IPS-NIHi7 (cell line): ENCODE results near the gene TMEM161A.
"Not testable (repeated sequence)": the region's sequence is repeated elsewhere in the genome, so short reads cannot be mapped to it uniquely, and the experiment has no call there.

Source experiments
- DNase-seq: peaks from one replicate; pipeline ENCODE4 v3.0.0; 2012; ENCODE audit warnings: mixed read lengths; ENCODE audit errors: extremely low spot score

TMEM161A gene

DNA sequence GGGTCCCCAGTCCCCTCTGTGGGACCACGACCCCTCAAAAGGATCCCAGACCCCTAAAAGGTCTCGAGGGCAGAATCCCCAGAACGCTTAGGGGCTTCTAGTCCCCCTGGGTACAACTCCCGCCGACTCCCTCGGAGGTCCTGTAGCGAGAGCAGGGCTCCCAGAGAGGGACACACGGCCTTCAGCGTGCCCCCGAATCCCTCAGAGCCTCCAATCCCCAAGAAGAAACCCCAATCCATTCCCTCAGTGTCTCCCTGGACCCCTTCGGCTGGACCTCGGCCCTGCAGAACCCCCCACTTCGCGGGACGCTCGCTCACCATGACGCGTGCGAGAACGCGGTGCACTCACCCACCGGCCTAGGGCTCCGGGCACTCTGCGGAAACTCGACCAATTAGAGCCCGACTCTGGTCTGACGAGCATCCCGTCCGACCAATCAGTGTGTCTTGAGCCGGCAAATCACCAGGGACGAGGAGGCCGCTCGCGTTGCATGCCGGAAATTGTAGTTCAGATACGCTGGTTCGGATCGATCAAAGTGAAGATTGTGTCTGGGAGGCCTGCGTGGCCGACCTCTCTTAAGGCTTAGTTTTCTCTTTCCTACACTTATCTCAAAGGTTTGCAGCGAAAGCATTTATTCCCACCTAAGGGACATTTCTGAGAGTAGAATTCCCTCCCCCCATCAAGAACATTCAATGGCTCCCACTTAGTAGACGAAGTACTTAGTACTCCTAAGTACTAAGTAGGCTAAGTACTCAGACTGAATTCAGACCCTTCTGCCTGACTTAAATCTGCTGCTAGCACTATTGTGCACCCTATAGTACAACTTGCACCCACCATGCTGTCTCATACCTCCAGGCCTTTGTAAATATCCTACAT lies at the start of gene TMEM161A:
TMEM161A (minus strand) TSS at position 370 of the 873 bp plus-strand sequence; CDS start at position 320, 50 bp downstream.
- peak; percentile 99 for DNase-seq

- no peak for DNase-seq
These were observed 48.5 kb upstream of the TMEM161A start for GRCh38 chr19:19186742-19187141.

DNA sequence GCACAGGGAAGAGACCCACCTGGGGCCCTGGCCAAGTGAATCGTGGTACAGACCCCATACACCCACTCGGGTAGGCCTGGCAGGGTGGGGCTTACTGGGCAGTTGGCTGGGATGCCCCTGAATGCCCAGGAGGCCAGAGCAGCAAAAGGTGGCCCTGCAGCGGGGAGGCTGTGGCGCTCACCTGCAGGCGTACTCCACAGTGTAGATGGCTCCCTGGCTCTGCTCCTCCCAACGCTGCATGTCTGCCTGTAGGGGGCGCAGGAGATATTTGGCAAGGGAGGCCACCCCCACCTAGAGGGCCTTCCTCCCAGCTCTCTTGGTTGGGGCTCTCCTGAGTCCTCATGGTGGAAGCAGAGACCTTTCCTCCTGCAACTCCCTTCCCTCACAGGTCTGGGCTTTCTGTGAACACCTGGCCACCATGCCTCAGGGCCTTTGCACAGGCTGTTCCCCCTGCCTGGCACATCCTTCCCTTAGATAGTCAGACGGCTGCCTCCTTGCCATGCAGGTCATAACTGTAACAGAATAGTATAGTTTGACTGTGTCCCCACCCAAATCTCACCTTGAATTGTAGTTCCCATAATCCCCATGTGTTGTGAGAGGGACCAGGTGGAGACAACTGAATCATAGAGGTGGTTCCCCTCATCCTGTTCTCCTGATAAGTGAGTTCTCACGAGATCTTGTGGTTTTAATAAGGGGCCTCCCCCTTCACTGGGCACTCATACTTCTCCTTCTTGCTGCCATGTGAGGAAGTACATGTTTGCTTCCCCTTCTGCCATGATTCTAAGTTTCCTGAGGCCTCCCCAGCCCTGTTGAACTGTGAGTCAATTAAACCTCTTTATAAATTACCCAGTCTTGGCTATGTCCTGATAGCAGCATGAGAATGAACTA lies 47.8 kb upstream of the TMEM161A start:
- DNase-seq = peak; percentile 86

- no peak for DNase-seq
These were observed 43.3 kb upstream of the TMEM161A start for GRCh38 chr19:19181488-19181998.

DNA sequence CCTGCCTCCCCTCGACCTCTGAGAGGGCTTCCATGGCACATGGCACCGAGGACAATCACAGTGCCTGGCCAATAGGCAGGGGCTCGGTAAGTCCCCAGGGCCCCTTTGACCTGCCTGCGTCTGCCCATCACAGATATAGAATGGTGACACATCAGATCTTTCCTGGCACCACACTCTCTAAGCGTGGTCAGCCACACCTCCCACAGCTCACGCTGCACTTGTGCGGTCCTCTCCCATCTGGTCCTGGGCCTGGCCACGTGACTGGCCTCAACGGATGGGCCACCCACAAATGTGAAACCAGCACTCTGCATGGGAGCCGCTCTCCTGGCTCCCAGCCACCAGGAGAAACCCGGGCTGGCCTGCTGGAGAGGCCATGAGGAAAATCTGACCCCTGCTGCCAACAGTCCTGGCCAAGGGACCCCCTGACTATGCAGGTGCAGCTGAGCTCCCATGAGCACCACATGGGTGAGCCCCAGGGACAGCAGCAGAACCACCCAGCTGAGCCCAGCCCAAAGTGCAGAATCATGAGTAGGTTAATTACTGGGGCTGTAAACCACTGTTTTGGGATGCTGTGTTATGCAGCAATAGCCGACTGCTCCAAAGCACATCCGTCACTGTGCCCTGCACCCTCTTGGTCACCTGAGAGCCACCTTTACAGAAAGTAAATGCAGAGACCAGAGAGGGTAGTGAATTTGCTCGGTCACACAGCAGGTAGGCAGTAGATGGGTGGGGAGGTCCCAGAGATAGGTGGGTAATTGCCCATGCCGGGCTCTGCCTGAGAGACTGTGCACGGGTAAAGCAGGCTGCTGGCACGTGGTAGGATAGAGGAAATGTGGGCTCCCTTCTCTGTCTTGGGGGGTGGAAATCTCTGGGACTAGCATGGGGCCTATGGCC lies 41.5 kb upstream of the TMEM161A start:
- no peak for DNase-seq

DNA sequence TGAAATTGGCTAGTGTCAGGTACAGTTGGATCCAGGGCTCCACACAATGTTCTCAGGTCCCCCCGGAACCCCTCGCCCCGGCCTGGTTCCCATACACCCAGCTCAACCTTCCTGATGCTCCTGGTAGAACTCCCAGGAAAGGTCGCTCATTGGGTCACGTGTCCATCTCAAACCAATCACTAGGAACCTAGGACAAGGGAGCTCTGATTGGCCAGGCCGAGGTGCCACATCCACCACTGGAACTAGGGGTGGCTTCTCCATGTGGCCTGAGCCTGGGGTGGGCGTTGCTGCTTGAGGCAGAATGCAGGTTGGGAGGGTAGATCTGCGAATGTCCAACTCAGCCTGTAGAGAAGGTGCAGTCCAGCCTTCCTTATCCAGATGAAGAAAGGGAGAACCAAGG lies 38.7 kb upstream of the TMEM161A start:
- DNase-seq = no peak

DNA sequence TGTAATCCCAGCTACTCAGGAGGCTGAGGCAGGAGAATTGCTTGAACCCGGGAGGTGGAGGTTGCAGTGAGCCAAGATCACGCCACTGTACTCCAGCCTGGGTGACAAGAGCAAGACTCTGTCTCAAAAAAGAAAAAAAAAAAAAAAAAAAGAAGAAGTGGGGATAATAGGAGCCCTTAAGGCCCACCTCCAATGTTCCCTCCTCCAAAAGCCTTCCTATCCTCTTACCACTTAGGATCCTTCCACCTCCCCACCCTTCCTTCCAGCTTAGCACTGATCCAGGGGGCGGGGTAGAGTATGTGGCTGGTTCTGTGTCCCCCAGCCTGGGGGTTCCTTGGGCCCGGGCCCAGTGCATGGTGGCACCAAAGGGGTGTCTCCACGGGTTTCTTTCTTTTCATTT lies 35.0 kb upstream of the TMEM161A start:
- not testable (repeated sequence) for DNase-seq

- no peak for DNase-seq
These were observed 33.7 kb upstream of the TMEM161A start for GRCh38 chr19:19171821-19172532.

DNA sequence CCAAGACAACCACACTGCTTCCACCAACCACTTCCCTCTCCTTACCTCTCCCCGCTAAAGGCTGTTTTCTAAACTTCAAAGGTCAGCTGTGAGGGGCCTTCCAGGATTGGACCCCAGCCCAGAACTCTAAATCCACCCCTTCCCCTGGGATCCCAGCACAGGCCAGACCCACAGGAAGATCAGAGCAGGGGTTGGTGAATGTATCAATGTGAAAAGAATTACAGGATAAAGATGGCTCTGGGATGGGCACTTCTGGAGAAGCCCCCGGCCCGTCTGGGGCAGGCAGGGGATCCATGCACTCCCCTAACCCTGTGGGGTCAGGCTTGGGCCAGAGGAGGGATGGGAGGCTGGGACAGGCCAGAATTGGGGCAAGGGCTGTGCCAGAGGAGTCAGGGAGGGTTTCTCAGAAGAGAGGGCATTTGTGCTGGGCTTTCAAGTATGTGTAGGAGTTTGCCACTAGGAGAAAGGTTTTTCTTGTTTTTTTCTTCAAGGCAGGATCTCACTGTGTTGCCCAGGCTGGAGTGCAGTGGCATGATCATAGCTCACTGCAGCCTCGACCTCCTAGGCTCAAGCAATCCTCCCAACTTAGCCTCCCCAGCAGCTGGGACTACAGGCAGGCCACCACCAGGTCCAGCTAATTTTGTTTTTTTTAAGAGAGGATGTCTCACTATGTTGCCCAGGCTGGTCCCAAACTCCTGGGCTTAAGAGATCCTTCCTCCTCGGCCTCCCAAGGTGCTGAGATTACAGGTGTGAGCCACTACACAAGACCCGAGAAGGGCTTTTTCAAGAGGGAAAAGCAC lies 32.8 kb upstream of the TMEM161A start:
- DNase-seq = no peak

DNA sequence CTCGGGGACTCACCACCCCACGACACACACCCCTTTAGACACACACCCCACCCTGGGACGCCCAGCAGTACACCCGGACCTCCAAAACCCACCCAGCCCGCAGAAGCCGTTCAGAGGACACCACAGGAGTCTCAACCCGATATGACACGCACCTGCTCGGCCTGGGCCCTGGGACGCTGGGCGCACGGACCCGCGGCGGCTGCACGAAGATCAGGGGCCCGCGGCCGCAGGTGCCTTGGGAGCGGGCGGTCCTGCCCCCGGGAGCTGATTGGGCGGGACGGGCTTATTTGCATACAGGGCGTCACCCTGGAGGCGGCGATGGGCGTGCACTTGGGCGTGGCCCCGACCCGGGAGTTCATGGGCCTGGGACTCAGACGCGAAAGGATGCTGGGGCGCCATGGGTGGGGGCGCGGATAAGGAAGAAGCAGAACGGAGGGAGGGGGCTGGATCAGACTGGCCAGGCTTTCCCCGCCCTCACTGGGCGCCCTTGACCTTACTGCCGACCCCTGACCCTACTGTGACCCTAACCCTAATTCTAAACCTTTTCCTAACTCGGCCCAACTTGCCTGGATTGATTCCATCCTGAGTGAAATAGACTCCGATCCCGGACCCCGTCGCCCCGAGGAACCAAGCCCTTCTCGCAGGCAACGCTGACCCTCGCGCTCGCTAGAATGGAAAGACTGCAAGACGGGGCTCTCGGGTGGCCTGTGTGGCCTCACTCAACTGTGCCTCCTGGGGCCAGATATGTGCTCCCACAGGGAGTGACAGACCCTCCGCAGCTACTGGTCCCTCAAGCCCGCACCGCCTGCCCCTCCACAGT lies 32.0 kb upstream of the TMEM161A start, which contains the start of gene MEF2B:
MEF2B (minus strand) TSS at position 211 of the 820 bp plus-strand sequence. CDS start 19,528 bp downstream, outside the sequence.
- DNase-seq = peak; percentile 99

DNA sequence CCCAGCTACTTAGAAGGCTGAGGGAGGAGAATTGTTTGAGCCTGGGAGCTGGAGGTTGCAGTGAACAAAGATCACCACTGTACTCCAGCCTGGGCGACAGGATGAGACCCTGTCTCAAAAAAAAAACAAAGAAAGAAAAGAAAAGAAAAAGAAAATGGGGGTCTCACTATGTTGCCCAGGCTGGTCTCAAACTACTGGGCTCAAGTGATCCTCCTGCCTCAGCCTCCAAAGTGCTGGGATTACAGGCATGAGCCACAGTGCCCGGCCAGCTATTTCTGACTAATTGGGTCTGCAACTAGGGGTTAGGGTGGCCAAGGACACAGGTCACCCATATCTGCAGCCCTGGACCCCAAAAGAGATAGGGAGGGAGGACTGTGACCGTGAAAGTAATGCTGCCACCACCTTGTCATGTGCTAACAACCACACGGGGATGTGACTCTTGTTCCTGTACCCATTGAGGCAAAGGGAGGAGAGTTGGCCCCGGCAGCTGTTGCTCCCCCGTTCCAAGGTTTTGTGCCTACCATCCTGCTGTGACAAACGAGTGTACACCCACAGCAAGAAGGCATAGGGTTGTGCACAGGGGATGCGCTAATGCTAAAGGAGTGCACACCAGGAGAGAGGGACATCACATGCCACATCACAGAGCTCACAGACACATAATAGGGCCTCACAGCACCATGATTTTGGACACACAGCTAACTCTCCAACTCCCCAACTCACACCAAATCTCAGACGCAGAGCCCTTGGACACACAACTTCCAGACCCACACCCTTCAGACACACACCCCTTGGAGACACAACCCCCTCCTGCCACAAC lies 31.2 kb upstream of the TMEM161A start:
- DNase-seq = no peak

DNA sequence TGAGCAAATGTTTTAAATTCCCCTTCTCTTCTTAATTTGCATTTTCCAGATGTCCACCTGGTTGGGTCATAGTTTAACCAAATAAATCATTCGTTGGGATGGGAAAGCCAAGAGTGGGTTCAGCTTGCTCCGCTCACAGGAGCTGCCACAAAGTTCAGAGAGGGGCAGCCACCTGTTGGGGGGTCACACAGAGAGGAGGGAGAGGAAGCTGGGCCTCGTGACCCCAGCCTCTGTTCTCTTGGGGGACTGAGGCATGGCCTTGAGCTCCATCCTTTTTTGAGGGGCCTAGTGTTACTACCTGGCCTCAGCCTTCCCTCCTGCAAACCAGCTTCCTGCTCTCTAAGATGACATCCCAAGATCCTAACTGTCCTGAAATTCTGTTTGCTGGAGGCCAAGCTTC lies 29.3 kb upstream of the TMEM161A start:
- DNase-seq = no peak

- no peak for DNase-seq
These were observed 27.1 kb upstream of the TMEM161A start for GRCh38 chr19:19165396-19165795.

DNA sequence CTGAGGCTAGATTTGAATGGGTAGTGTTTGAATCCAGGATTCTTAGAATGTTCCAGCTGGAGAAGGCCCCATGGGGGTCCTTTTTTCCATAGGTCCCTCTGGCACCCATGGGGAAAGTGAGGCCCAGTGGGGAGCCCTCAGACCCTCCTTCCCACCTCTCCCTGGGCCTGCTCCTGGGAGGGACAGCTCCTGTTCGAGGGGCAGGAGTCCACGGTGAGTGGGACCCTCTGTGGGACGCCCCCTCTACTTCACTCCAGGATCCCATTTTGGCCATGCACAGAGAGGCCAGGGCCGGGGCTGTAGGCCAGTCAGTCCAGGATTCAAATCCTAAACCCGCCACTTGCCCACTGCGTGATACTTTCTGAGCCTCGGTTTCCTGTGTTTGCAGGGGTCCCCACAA lies 24.2 kb upstream of the TMEM161A start:
- no peak for DNase-seq

DNA sequence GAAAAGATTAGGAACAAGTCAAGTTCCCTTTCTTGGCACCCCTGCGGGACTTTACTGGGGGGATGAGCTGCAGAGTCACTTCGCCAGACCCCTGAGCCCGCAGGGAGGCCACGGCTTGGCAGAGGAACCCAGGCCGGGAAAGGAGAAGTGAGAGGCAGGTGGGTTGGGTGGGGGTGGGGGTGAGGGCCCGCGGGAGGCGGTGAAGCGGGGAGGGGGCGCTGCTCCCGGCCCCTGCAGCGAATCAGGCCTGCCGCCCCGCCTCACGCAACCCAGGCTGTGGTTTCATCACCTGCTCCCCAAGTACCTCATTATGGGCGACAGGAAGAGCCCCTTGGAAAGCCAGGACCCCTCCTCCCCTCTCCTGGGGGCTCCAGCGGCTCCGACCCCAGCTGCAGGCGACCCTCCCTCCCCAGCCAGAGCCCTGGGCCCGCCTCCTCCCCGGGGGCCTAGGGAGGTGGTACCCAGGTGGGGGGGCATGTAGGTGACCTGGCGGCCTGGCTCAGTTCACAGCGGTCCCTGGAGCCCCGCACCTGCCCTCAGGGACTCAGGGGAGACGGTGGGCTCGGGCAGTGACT lies 22.3 kb upstream of the TMEM161A start:
- no peak for DNase-seq

- no peak for DNase-seq
These were observed 21.3 kb upstream of the TMEM161A start for GRCh38 chr19:19159534-19159933.

DNA sequence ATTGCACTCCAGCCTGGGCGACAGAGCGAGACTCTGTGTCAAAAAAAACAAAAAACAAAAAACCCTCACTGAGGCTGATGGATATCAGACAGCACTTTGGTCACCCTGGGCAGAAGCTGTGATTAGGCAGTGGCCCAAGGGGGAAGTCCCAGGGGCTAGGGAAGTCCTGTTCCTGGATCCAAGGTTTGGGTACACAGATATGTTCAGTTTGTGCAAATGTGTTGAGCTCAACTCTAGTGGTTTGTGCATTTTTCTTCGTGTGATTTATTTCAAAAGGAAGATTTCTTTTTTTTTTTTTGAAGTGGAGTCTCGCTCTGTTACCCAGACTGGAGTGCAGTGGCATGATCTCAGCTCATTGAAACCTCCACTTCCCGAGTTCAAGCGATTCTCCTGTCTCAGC lies 19.5 kb upstream of the TMEM161A start:
- DNase-seq = no peak
